LNCaP clone FGC (cell line): ENCODE data around the gene FOCAD.
A peak's percentile ranks its signal among the peaks of the same experiment; 100 is the strongest.

Experiments
- DNase-seq: peaks from one replicate; pipeline ENCODE4 v3.0.0-alpha.2; 2011; ENCODE audit warnings: low read depth
- H3K4me3 ChIP-seq: 2 replicates; pipeline ENCODE4 v1.5.1; 2011; ENCODE audit warnings: mild to moderate bottlenecking, low read depth, low read length, control low read depth
- CTCF ChIP-seq: IDR thresholded peaks from 2 replicates; pipeline ENCODE4 v1.5.1; 2012; ENCODE audit warnings: mild to moderate bottlenecking; ENCODE audit not compliant: control insufficient read depth, insufficient read depth; ENCODE audit errors: extremely low read depth

Gene FOCAD

GRCh38 chr9:20815923-20816703 lies 132.1 kb downstream of the FOCAD start:
- no peak for TF ChIP-seq CTCF
- no peak overlapping the region for H3K4me3 ChIP-seq
- no peak for DNase-seq

GRCh38 chr9:20823051-20823450 lies 139.0 kb downstream of the FOCAD start:
- no peak overlapping the region for H3K4me3 ChIP-seq
- TF ChIP-seq CTCF: no peak
- DNase-seq: no peak

- H3K4me3 ChIP-seq: no peak overlapping the region
- no peak for TF ChIP-seq CTCF
- peak; percentile 94 for DNase-seq
Observed at GRCh38 chr9:20831028-20831427, 147.0 kb downstream of the FOCAD start.

- no peak for TF ChIP-seq CTCF
- no peak for DNase-seq
- H3K4me3 ChIP-seq: no peak overlapping the region
Observed at GRCh38 chr9:20832775-20833174, 148.7 kb downstream of the FOCAD start.

GRCh38 chr9:20835377-20836286 lies 151.6 kb downstream of the FOCAD start:
- TF ChIP-seq CTCF: no peak
- DNase-seq: no peak
- no peak overlapping the region for H3K4me3 ChIP-seq

- TF ChIP-seq CTCF: no peak
- no peak for DNase-seq
- H3K4me3 ChIP-seq: no peak overlapping the region
Observed at GRCh38 chr9:20837166-20837565, 153.1 kb downstream of the FOCAD start.
